ENCODE data around the gene NADSYN1.

NADSYN1 gene

DNA sequence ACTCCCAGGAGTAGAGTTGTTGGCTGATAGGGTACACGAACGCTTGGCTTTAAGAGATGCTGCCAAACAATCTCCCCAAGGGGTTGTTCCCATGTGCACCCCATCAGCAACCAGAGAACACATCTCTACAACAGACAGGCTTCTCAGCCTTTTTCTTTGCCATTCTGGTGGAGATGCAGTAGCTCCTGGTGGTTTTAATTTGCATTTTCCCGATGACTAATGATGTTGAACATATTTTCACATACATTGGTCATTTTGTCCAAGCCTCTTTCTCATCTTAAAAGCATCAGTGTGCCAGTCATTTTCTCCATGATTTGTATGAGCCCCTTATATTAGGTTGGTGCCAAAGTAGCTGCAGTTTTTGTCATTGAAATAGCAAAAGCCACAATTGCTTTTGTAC lies 26.6 kb upstream of the NADSYN1 start:
- no peak overlapping the region for H3K4me3 ChIP-seq (ENCODE audit: low read length)
- TF ChIP-seq CTCF (conservative IDR thresholded peaks at IDR 0.05; ENCODE audit: low read length), result no peak
- no peak for DNase-seq (ENCODE audit: low read depth)

DNA sequence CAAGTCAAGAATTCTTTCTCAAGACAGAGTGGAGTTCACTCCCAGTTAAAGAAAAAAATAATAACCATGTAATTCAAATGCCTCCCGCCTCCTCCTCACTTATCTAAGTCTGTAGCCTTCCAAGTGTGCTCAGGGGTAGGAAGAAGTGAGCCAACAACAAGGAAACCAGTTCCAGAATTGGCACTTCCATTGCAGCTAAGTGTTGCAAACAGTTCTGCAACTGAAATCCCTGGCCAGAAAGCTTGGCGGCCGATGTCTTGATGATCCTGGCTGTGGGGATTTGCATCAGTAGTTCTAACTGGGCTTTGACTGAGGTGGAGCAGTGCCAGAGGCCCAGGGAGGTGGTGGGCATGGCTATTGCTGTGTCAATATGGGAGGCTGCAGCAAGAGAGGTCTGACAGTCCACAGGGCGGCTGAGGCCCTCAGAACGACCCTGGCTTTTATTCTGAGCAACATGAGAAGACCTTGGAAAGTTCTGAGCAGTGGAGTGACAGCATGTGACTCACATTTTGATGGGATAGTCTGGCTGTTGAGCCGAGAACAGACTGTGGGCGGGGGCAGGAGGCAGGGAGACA lies 24.1 kb upstream of the NADSYN1 start:
- no peak overlapping the region for H3K4me3 ChIP-seq (ENCODE audit: low read length)
- TF ChIP-seq CTCF (conservative IDR thresholded peaks at IDR 0.05; ENCODE audit: low read length), result no peak
- no peak for DNase-seq (ENCODE audit: low read depth)

- DNase-seq (ENCODE audit: low read depth), result no peak
- no peak overlapping the region for H3K4me3 ChIP-seq (ENCODE audit: low read length)
- no peak for TF ChIP-seq CTCF (conservative IDR thresholded peaks at IDR 0.05; ENCODE audit: low read length)
Observed at GRCh38 chr11:71429701-71430100, 23.3 kb upstream of the NADSYN1 start.

GRCh38 chr11:71430166-71430565 lies 22.8 kb upstream of the NADSYN1 start:
- no peak for TF ChIP-seq CTCF (conservative IDR thresholded peaks at IDR 0.05; ENCODE audit: low read length)
- no peak overlapping the region for H3K4me3 ChIP-seq (ENCODE audit: low read length)
- no peak for DNase-seq (ENCODE audit: low read depth)

- no peak for DNase-seq (ENCODE audit: low read depth)
- H3K4me3 ChIP-seq (ENCODE audit: low read length), result no peak overlapping the region
- no peak for TF ChIP-seq CTCF (conservative IDR thresholded peaks at IDR 0.05; ENCODE audit: low read length)
Observed at GRCh38 chr11:71431271-71431670, 21.7 kb upstream of the NADSYN1 start.

DNA sequence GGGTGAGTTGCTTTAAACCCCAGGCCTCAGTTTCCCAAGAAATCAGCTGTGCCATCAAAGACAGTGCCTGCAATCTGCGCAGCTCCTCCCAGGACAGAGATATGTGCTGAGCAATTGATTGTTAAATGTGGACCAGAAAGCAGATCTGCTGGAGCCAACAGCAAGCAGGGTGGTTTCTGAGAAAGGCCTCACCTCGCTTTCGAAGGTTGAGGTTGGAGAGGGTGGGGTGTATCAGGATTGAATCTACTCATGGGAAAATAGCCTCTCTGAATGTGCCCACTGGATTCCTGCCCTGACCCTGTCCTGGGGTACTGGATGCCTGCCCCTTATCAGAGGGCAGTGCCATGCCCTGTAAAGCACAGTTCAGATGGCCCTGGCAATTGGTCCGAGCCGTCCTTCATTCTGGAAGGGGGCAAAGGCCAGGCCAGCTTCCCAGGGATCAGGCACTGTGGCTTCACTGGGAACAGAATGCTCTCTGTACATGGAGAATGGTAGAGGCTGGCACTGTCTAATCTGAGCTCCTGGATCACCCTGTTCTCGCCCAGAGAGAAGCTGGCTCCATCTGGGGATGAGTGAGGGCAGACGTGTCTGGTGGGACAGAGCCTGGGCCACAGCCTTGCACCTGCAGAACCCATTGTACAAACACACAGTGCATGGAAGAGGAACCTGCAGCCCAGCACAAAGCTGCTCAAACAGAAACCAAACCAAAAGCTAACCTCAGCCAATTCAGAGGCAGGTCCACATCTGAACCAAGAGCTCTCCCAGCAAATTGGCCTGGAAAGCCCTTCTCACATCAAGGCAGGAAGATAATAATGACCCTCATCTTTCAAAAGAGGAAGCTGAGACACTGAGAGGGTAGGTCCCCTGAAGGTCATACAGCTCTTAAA lies 20.0 kb upstream of the NADSYN1 start:
- no peak for TF ChIP-seq CTCF (conservative IDR thresholded peaks at IDR 0.05; ENCODE audit: low read length)
- DNase-seq (ENCODE audit: low read depth), result no peak

More for the DNA sequence above, 20.0 kb upstream of the NADSYN1 start:
- H3K4me3 ChIP-seq (ENCODE audit: low read length), result no peak overlapping the region
